ENCODE results near the gene NNMT.

GRCh38 chr11:114319716-114320328 lies 23.6 kb downstream of the NNMT start:
- TF ChIP-seq EZH2 (IDR thresholded peaks at IDR 0.05; ENCODE audit: low read length), result no peak
- TF ChIP-seq, protein P1, sequence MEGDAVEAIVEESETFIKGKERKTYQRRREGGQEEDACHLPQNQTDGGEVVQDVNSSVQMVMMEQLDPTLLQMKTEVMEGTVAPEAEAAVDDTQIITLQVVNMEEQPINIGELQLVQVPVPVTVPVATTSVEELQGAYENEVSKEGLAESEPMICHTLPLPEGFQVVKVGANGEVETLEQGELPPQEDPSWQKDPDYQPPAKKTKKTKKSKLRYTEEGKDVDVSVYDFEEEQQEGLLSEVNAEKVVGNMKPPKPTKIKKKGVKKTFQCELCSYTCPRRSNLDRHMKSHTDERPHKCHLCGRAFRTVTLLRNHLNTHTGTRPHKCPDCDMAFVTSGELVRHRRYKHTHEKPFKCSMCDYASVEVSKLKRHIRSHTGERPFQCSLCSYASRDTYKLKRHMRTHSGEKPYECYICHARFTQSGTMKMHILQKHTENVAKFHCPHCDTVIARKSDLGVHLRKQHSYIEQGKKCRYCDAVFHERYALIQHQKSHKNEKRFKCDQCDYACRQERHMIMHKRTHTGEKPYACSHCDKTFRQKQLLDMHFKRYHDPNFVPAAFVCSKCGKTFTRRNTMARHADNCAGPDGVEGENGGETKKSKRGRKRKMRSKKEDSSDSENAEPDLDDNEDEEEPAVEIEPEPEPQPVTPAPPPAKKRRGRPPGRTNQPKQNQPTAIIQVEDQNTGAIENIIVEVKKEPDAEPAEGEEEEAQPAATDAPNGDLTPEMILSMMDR (optimal IDR thresholded peaks at IDR 0.05 in 1 of 3, IDR thresholded peaks at IDR 0.05 in 1 of 3, conservative IDR thresholded peaks at IDR 0.05 in 1 of 3; ENCODE audit: extremely low read depth in 1 of 3, insufficient read depth in 2 of 3, low read length in 3 of 3), result no peak

Measured in keratinocyte (primary cell).